H9 (cell line): ENCODE measurements around the gene PICALM. TPM values are rescaled to one million over a fixed set of nuclear protein-coding genes. Genes with fewer than 3 reads are reported as not detected.

Experiments used
- DNase-seq: peaks from one replicate; pipeline ENCODE4 v3.0.0-alpha.2; 2017
- H2AFZ ChIP-seq: one replicate; pipeline ENCODE4 v1.6.1; 2013; ENCODE audit warnings: mild to moderate bottlenecking, low read length, control low read depth, moderate library complexity
- H2AK5ac ChIP-seq: 2 replicates; pipeline ENCODE4 v1.6.1; 2013; ENCODE audit warnings: low read length, control low read depth, mixed read lengths; ENCODE audit not compliant: insufficient read length
- H2BK120ac ChIP-seq: one replicate; pipeline ENCODE4 v1.6.1; 2013; ENCODE audit warnings: low read depth, mild to moderate bottlenecking, low read length, control low read depth, inconsistent platforms; ENCODE audit not compliant: poor library complexity, severe bottlenecking
- H2BK12ac ChIP-seq: 2 replicates; pipeline ENCODE4 v1.6.1; 2013; ENCODE audit warnings: low read length, control low read depth, mixed read lengths, low read depth; ENCODE audit not compliant: insufficient read length
- H2BK15ac ChIP-seq: 2 replicates; pipeline ENCODE4 v1.6.1; 2013; ENCODE audit warnings: low read depth, low read length, control low read depth
- H2BK20ac ChIP-seq: one replicate; pipeline ENCODE4 v1.6.1; 2013; ENCODE audit warnings: low read depth, mild to moderate bottlenecking, low read length, control low read depth, inconsistent platforms; ENCODE audit not compliant: poor library complexity, severe bottlenecking
- H2BK5ac ChIP-seq: 2 replicates; pipeline ENCODE4 v1.6.1; 2013; ENCODE audit warnings: low read length, control low read depth, mixed read lengths; ENCODE audit not compliant: insufficient read length
- H3K14ac ChIP-seq: 2 replicates; pipeline ENCODE4 v1.6.1; 2013; ENCODE audit warnings: low read length, control low read depth; ENCODE audit not compliant: insufficient read depth
- H3K18ac ChIP-seq: 2 replicates; pipeline ENCODE4 v1.6.1; 2013; ENCODE audit warnings: low read depth, mild to moderate bottlenecking, mixed read lengths, low read length, control low read depth; ENCODE audit not compliant: insufficient read length
- H3K23ac ChIP-seq: 2 replicates; pipeline ENCODE4 v1.6.1; 2013; ENCODE audit warnings: low read length, control low read depth, mixed read lengths, low read depth; ENCODE audit not compliant: insufficient read length
- H3K23me2 ChIP-seq: 2 replicates; pipeline ENCODE4 v1.6.1; 2013; ENCODE audit warnings: low read depth, mild to moderate bottlenecking, mixed read lengths, low read length, control low read depth; ENCODE audit not compliant: insufficient read length, poor library complexity, severe bottlenecking
- H3K27ac ChIP-seq: 2 replicates; pipeline ENCODE4 v1.5.1; 2013; ENCODE audit warnings: low read length, control low read depth, mixed read lengths, low read depth; ENCODE audit not compliant: insufficient read length
- H3K27me3 ChIP-seq: 2 replicates; pipeline ENCODE4 v1.6.1; 2013; ENCODE audit warnings: low read length, control low read depth, inconsistent platforms; ENCODE audit not compliant: insufficient read depth
- H3K4ac ChIP-seq: 2 replicates; pipeline ENCODE4 v1.6.1; 2013; ENCODE audit warnings: low read depth, mild to moderate bottlenecking, control low read depth, inconsistent platforms, low read length, moderate library complexity
- H3K4me1 ChIP-seq: 2 replicates; pipeline ENCODE4 v1.6.1; 2013; ENCODE audit warnings: low read length, control low read depth, inconsistent platforms; ENCODE audit not compliant: insufficient read depth
- H3K4me2 ChIP-seq: 2 replicates; pipeline ENCODE4 v1.6.1; 2013; ENCODE audit warnings: low read length, control low read depth, mixed read lengths; ENCODE audit not compliant: insufficient read length, insufficient read depth
- H3K56ac ChIP-seq: 2 replicates; pipeline ENCODE4 v1.6.1; 2013; ENCODE audit warnings: low read depth, mild to moderate bottlenecking, mixed read lengths, low read length, control low read depth; ENCODE audit not compliant: insufficient read length
- H3K79me1 ChIP-seq: 2 replicates; pipeline ENCODE4 v1.6.1; 2013; ENCODE audit warnings: low read depth, mild to moderate bottlenecking, moderate library complexity, low read length, control low read depth, inconsistent platforms; ENCODE audit not compliant: insufficient read depth, poor library complexity, severe bottlenecking
- H3K79me2 ChIP-seq: 2 replicates; pipeline ENCODE4 v1.6.1; 2013; ENCODE audit warnings: low read length, control low read depth, inconsistent platforms; ENCODE audit not compliant: insufficient read depth
- H3K9ac ChIP-seq: 2 replicates; pipeline ENCODE4 v1.6.1; 2013; ENCODE audit warnings: low read length, control low read depth, mixed read lengths; ENCODE audit not compliant: insufficient read length; ENCODE audit errors: extremely low read depth
- H3K9me3 ChIP-seq: one replicate; pipeline ENCODE4 v1.6.1; 2013; ENCODE audit warnings: low read depth, low read length, inconsistent platforms; ENCODE audit not compliant: control insufficient read depth
- H3T11ph ChIP-seq: one replicate; pipeline ENCODE4 v1.6.1; 2013; ENCODE audit warnings: mild to moderate bottlenecking, low read length, control low read depth, inconsistent platforms
- H4K20me1 ChIP-seq: one replicate; pipeline ENCODE4 v1.6.1; 2013; ENCODE audit not compliant: control insufficient read depth, insufficient read length, insufficient read depth
- H4K5ac ChIP-seq: 2 replicates; pipeline ENCODE4 v1.6.1; 2013; ENCODE audit warnings: low read depth, mild to moderate bottlenecking, mixed read lengths, low read length, control low read depth; ENCODE audit not compliant: insufficient read length
- H4K8ac ChIP-seq: replicated peaks from 2 replicates; pipeline ENCODE4 v1.6.1; 2013; ENCODE audit warnings: low read length, control low read depth, mixed read lengths, low read depth; ENCODE audit not compliant: insufficient read length
- H4K91ac ChIP-seq: 2 replicates; pipeline ENCODE4 v1.6.1; 2013; ENCODE audit warnings: low read depth, mild to moderate bottlenecking, moderate library complexity, mixed read lengths, low read length, control low read depth; ENCODE audit not compliant: insufficient read length
- H3K27ac Mint-ChIP-seq, 3 experiments: 2 replicates in 2 of 3; 3 replicates in 1 of 3; pipeline ENCODE4 v1.8.0; 2020 to 2021; ENCODE audit warnings: mixed read lengths in 3 of 3, mild to moderate bottlenecking in 1 of 3, moderate library complexity in 1 of 3
- H3K27me3 Mint-ChIP-seq: 2 replicates; pipeline ENCODE4 v1.8.0; 2021; ENCODE audit warnings: low read depth, mild to moderate bottlenecking, moderate library complexity, mixed read lengths
- H3K36me3 Mint-ChIP-seq, 3 experiments: 2 replicates in 2 of 3; 3 replicates in 1 of 3; pipeline ENCODE4 v1.8.0; 2020 to 2021; ENCODE audit warnings: low read depth in 3 of 3, mixed read lengths in 3 of 3; ENCODE audit not compliant: insufficient read depth in 1 of 3
- H3K4me1 Mint-ChIP-seq, 2 experiments: 2 replicates each; pipeline ENCODE4 v1.8.0; 2020; ENCODE audit warnings: mixed read lengths in 2 of 2
- H3K4me3 Mint-ChIP-seq, 2 experiments: 2 replicates in 1 of 2; 3 replicates in 1 of 2; pipeline ENCODE4 v1.8.0; 2020 to 2021; ENCODE audit warnings: mild to moderate bottlenecking in 2 of 2, mixed read lengths in 2 of 2, moderate library complexity in 1 of 2
- H3K9me3 Mint-ChIP-seq, 2 experiments: 2 replicates in 1 of 2; 3 replicates in 1 of 2; pipeline ENCODE4 v1.8.0; 2020; ENCODE audit warnings: mild to moderate bottlenecking in 2 of 2, mixed read lengths in 2 of 2, moderate library complexity in 1 of 2
- CTCF ChIP-seq: fragments of 200-600 bp; sonication (generic); conservative IDR thresholded peaks from 3 replicates; pipeline ENCODE4 v1.8.0; 2021; ENCODE audit warnings: antibody characterized with exemption, mild to moderate bottlenecking
- WGBS: extraction: QIAGEN DNeasy Blood & Tissue Kit; methylation state at CpG from one replicate; pipeline ENCODE4 v1.1.7; 2013; ENCODE audit warnings: missing lambda C conversion rate, low lambda C conversion rate, mixed read lengths; ENCODE audit not compliant: insufficient read length; ENCODE audit errors: extremely low coverage; 5-methylcytosine and 5-hydroxymethylcytosine counted together
- total RNA-seq: library from RNA; stranded (reverse); gene quantifications from 2 replicates; pipeline ENCODE4 v1.2.1, GENCODE V29; 2021

The PICALM gene
- total RNA-seq, 1 experiment from 2014 or later: 76.4 TPM

- Histone ChIP-seq H2AK5ac (no peak overlapping the region), H3K4me1 (no peaks in the 10 kb centered on the region), H3K56ac (no peak overlapping the region), H3T11ph (no peak overlapping the region), H3K27ac (no peak overlapping the region), H3K18ac (no peak overlapping the region), H2BK15ac (no peak overlapping the region), H3K23me2 (no peaks in the 10 kb centered on the region), H2BK20ac (no peak overlapping the region), H4K8ac (no peak overlapping the region), H3K14ac (no peak overlapping the region), H3K23ac (no peak overlapping the region), H3K27me3 (no peaks in the 10 kb centered on the region), H3K9ac (no peak overlapping the region), H3K79me2 (no peaks in the 10 kb centered on the region), H3K79me1 (no peaks in the 10 kb centered on the region), H4K20me1 (no peaks in the 10 kb centered on the region), H2BK12ac (no peak overlapping the region), H2BK5ac (no peak overlapping the region), H4K5ac (no peak overlapping the region), H2AFZ (no peak overlapping the region), H4K91ac (no peak overlapping the region), H2BK120ac (no peak overlapping the region), H3K4ac (no peak overlapping the region), H3K4me2 (no peak overlapping the region), H3K9me3 (no peaks in the 10 kb centered on the region)
- DNase-seq: no peak
- Mint-ChIP-seq H3K27ac (no peak overlapping the region), H3K9me3 (peaks cover 3% of the 10 kb centered on the region in 2 experiments; a peak in 2 of 5 replicates), H3K4me3 (no peak overlapping the region), H3K4me1 (no peaks in the 10 kb centered on the region), H3K36me3 (no peaks in the 10 kb centered on the region), H3K27me3 (no peaks in the 10 kb centered on the region; the same call in 1 of the 2 replicates)
- WGBS: no CpG with 5 or more reads among the region's 3 CpGs
- no peak for TF ChIP-seq CTCF
Observed at GRCh38 chr11:86101941-86102407, 33.1 kb upstream of the PICALM start.
